Left ventricle myocardium inferior (tissue), 1 donor: ENCODE results near the gene OTUD3. TPM values are rescaled to one million over a fixed set of nuclear protein-coding genes. Genes with fewer than 3 reads are reported as not detected.

Experiments used
- DNase-seq: peaks from one replicate; pipeline ENCODE4 v3.0.0-alpha.2; 2020
- H3K27ac ChIP-seq: fragments of 200-600 bp; replicated peaks from 2 replicates; pipeline ENCODE4 v1.8.0; 2021
- H3K27me3 ChIP-seq: fragments of 200-600 bp; 2 replicates; pipeline ENCODE4 v1.8.0; 2021; ENCODE audit warnings: low read depth
- H3K36me3 ChIP-seq: fragments of 200-600 bp; 2 replicates; pipeline ENCODE4 v1.8.0; 2021
- H3K4me1 ChIP-seq: fragments of 200-600 bp; 2 replicates; pipeline ENCODE4 v1.8.0; 2021
- H3K4me3 ChIP-seq: fragments of 200-600 bp; 2 replicates; pipeline ENCODE4 v1.8.0; 2021; ENCODE audit warnings: mild to moderate bottlenecking, moderate library complexity
- H3K9me3 ChIP-seq: fragments of 200-600 bp; replicated peaks from 2 replicates; pipeline ENCODE4 v1.8.0; 2021
- intact Hi-C: fragments of 100-400 bp; cut with micrococcal nuclease; formaldehyde crosslinking; loops from one replicate; pipeline ENCODE4 v1.11.0; 2022
- total RNA-seq: library from RNA; stranded (reverse); fragmentation: NEBNext Ultra II Directional; extraction: Animal tissue kit (Norgen Biotek cat#: 25700); gene quantifications from one replicate; pipeline ENCODE4 v1.2.1, GENCODE V29; 2021
- TF ChIP-seq, protein P1 (sequence below): fragments of 200-600 bp; IDR thresholded peaks from 2 replicates; pipeline ENCODE4 v1.8.0; 2021; ENCODE audit warnings: antibody characterized with exemption, mild to moderate bottlenecking, borderline replicate concordance
- donor health status: DM: no; HTN: yes; CAD: no; lungs with severe emphysema.

Gene OTUD3
- total RNA-seq, 1 donor from 2014 or later = 5.0 TPM

GRCh38 chr1:19920132-19920710 lies 38.0 kb downstream of the OTUD3 start:
- TF ChIP-seq, protein P1, sequence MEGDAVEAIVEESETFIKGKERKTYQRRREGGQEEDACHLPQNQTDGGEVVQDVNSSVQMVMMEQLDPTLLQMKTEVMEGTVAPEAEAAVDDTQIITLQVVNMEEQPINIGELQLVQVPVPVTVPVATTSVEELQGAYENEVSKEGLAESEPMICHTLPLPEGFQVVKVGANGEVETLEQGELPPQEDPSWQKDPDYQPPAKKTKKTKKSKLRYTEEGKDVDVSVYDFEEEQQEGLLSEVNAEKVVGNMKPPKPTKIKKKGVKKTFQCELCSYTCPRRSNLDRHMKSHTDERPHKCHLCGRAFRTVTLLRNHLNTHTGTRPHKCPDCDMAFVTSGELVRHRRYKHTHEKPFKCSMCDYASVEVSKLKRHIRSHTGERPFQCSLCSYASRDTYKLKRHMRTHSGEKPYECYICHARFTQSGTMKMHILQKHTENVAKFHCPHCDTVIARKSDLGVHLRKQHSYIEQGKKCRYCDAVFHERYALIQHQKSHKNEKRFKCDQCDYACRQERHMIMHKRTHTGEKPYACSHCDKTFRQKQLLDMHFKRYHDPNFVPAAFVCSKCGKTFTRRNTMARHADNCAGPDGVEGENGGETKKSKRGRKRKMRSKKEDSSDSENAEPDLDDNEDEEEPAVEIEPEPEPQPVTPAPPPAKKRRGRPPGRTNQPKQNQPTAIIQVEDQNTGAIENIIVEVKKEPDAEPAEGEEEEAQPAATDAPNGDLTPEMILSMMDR = no peak
- Histone ChIP-seq H3K27me3 (peaks cover 26% of the 10 kb centered on the region), H3K36me3 (no peaks in the 10 kb centered on the region), H3K9me3 (no peaks in the 10 kb centered on the region), H3K27ac (no peak overlapping the region), H3K4me3 (no peak overlapping the region), H3K4me1 (peaks cover 14% of the 10 kb centered on the region)
- no peak for DNase-seq
- intact Hi-C loops = no loop called here

GRCh38 chr1:19921310-19921709 lies 39.1 kb downstream of the OTUD3 start:
- Histone ChIP-seq H3K27ac (no peak overlapping the region), H3K4me1 (peaks cover 14% of the 10 kb centered on the region), H3K36me3 (no peaks in the 10 kb centered on the region), H3K27me3 (peaks cover 26% of the 10 kb centered on the region), H3K4me3 (no peak overlapping the region), H3K9me3 (no peaks in the 10 kb centered on the region)
- intact Hi-C loops = no loop called here
- DNase-seq = no peak
- TF ChIP-seq, protein P1 = no peak

DNA sequence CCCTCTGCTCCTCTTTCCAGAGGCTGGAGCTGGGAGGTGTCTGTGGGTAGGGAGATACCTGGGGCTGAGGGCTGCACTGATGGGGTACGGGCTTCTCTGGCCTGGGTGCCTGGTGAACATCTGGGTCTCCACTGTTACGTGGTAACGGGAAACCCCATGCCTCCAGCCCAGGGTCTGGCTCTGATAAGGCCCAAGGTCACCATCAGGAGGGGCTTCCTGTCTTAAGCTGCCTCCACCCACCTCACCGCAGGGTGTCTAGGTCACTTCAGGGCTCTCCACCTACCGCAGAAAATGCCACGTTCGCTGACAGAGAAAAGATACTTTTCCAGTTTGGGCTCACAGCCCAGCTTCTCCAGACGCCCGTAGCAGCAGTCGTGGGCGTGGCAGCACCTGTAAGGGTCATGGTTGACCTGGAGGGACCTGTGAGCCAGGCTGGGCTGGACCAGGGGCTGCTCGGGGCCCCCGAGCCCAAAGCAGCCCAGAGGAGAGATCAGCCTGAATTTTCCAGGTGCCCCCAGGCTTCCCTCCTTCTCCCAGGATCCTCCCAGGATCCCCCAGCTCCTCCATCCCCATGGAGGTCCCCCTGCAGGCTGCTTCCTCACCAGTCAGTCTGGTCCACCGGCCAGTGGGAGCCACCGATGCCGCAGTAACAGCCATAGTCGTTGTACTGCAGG lies 40.0 kb downstream of the OTUD3 start:
- Histone ChIP-seq H3K27me3 (peaks cover 26% of the 10 kb centered on the region), H3K36me3 (no peaks in the 10 kb centered on the region), H3K27ac (no peak overlapping the region), H3K9me3 (no peaks in the 10 kb centered on the region), H3K4me1 (peaks cover 14% of the 10 kb centered on the region), H3K4me3 (no peak overlapping the region)
- intact Hi-C loops = no loop called here
- TF ChIP-seq, protein P1 = no peak
- no peak for DNase-seq

- TF ChIP-seq, protein P1 = no peak
- H3K9me3 ChIP-seq = no peaks in the 10 kb centered on the region
- no peak for DNase-seq
- no peak within 1 kb of the TSS for H3K4me3 ChIP-seq
- no peaks in the 10 kb centered on the region for H3K36me3 ChIP-seq
- intact Hi-C loops = no loop called here
- peaks cover 26% of the 10 kb centered on the region for H3K27me3 ChIP-seq
- no peak within 1 kb of the TSS for H3K27ac ChIP-seq
- peaks cover 8% of the 10 kb centered on the region for H3K4me1 ChIP-seq
Observed at GRCh38 chr1:19923137-19923952, 41.1 kb downstream of the OTUD3 start, which contains the start of gene PLA2G2E. Gene PLA2G2E (minus strand): TSS chr1:19923617. CDS start chr1:19923559, 58 bp downstream.

GRCh38 chr1:19923953-19924346 lies 41.8 kb downstream of the OTUD3 start:
- Histone ChIP-seq H3K27ac (no peak overlapping the region), H3K27me3 (peaks cover 26% of the 10 kb centered on the region), H3K4me3 (no peak overlapping the region), H3K36me3 (no peaks in the 10 kb centered on the region), H3K4me1 (peaks cover 2% of the 10 kb centered on the region), H3K9me3 (no peaks in the 10 kb centered on the region)
- intact Hi-C loops = no loop called here
- no peak for DNase-seq
- TF ChIP-seq, protein P1 = no peak
